Thyroid gland (tissue), 4 donors: ENCODE results near the gene CENPK.

ENCODE experiments used
- POLR2A ChIP-seq, 2 donors: fragments of 450-650 bp; IDR thresholded peaks; one replicate each; pipeline ENCODE4 v1.6.1; 2017; ENCODE audit warnings: antibody characterized with exemption in 2 of 2, mild to moderate bottlenecking in 2 of 2, moderate library complexity in 1 of 2
- TF ChIP-seq, protein P1 (sequence below), 6 experiments: fragments of 200-600 bp in 3 of 6; fragments of 450-650 bp in 3 of 6; sonication (generic) in 3 of 6; IDR thresholded peaks; one replicate each; pipeline ENCODE4 v1.5.1; 2016 to 2019; ENCODE audit warnings: antibody characterized with exemption in 6 of 6, mild to moderate bottlenecking in 2 of 6, inconsistent platforms in 1 of 6, moderate library complexity in 1 of 6

DNA sequence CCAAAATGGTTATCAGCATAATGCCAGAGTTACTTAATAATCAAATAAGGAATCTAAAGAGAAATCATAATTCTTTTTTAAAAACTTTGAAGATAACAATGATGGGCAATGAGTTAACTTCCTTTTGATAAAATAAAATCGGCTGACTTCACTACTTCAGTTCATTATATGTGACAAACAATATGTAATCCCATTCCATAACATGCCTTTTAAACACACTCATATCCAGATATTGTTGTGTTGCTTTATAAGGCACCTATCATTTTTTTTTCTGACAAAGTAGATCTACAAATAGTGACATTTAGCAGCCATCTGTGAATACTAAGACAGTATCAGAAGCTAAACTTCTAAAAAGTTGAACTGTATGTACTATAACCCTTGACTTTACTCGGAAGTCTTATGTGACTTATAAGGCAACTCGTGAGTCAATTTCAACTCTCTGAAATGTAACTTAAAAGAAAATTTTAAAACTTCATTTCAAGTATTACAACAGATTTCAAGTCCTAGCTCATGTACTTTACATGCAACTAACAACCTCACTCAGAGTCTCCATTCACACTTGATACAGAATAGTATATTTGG lies 88.7 kb downstream of the CENPK start:
- TF ChIP-seq, protein P1, sequence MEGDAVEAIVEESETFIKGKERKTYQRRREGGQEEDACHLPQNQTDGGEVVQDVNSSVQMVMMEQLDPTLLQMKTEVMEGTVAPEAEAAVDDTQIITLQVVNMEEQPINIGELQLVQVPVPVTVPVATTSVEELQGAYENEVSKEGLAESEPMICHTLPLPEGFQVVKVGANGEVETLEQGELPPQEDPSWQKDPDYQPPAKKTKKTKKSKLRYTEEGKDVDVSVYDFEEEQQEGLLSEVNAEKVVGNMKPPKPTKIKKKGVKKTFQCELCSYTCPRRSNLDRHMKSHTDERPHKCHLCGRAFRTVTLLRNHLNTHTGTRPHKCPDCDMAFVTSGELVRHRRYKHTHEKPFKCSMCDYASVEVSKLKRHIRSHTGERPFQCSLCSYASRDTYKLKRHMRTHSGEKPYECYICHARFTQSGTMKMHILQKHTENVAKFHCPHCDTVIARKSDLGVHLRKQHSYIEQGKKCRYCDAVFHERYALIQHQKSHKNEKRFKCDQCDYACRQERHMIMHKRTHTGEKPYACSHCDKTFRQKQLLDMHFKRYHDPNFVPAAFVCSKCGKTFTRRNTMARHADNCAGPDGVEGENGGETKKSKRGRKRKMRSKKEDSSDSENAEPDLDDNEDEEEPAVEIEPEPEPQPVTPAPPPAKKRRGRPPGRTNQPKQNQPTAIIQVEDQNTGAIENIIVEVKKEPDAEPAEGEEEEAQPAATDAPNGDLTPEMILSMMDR (IDR thresholded peaks at IDR 0.05), result no peak
- no peak for TF ChIP-seq POLR2A (IDR thresholded peaks at IDR 0.05)
